8988T (cell line): ENCODE measurements around the gene AANAT.

Experiments
- DNase-seq: peaks from one replicate; pipeline ENCODE4 v3.0.0; 2011

The AANAT gene

GRCh38 chr17:76442341-76443338 lies 24.8 kb upstream of the AANAT start:
- no peak for DNase-seq

DNA sequence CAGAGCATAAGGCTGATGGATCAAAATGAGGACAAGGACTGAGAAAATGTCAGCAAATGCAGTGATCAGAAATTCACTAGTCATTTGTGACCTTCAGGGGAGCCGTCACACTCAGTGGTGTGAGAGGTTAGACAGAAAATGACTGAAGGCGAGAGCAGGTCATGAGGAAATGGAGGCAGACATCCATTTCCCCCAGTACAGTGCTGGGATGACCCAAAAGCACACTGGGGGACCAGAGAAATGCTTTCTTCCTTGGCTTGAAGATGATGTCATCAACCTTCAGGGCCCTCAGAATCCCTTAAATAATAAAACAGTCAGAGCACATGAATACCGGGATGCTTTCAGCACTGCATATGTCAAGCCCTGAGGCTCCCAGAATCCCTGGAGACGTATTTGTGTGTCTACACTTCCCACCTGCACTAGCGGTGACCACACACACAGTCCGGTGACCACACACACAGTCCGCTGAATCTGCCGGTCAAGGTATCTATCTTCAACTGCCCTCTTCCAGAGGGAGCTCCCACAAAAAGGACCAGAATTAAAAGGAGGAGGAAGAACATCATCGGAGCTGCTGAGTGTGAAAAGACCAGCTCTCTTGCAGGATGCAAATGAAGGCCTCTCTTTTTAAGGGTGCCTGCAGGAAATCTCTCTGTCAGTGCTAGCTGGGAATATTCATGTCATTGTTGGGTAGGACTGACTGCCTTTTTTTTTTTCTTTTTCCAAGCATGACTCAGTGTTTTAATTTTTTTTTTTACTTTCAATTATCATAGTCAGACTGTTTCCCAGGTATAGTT lies 22.7 kb upstream of the AANAT start:
- DNase-seq: no peak

DNA sequence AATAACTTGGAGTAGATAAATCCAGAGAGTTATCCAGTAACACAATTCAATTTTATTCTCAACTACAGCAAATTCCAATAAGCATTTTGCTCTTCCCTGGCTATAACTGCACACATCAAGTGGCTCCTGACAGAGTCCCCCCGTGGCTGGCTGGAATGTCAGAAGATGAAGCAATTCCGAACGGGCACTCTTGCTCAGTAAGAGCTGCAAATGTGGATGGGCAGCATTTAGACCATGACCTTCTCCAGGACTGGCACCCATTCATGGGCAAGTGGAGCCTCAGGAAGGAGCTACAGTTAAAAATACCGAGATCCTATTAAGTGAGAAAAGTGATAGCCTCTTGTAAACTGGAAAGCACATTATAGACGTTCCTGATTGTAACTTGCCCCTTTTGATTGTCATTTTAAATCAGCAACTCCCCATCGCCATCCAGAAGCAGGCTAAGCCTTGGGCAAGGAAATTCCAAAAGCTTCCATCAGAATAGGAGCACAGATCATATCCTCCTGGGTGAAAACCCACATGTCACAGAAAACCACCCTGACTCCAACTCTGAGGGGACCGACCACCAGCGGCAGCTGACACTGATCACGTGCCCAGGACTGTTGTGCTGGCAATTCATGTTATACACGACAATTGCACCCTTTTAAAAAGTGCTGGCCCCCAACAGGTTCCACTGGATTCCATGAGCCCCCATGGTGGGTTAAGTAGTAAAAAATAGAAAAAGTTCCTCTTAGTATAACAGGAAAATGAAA lies 21.5 kb upstream of the AANAT start:
- DNase-seq: no peak

- no peak for DNase-seq
Measured at GRCh38 chr17:76446449-76447231, 20.8 kb upstream of the AANAT start.

GRCh38 chr17:76447931-76448652 lies 19.3 kb upstream of the AANAT start:
- DNase-seq: no peak

DNA sequence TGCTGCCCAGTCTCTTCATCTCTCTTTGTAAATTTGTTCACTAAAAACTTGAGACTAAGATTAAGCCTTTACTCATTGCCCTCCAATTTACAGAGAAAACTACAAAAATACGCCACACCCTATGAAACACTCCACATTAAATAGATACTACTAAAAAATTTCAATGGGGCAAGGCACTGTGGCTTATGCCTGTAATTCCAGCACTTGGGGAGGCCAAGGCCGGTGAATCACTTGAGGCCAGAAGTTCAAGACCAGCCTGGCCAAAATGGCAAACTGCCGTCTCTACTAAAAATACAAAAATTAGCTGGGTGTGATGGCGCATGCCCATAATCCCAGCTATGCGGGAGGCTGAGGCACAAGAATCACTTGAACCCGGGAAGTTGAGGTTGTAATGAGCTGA lies 18.3 kb upstream of the AANAT start:
- no peak for DNase-seq

DNA sequence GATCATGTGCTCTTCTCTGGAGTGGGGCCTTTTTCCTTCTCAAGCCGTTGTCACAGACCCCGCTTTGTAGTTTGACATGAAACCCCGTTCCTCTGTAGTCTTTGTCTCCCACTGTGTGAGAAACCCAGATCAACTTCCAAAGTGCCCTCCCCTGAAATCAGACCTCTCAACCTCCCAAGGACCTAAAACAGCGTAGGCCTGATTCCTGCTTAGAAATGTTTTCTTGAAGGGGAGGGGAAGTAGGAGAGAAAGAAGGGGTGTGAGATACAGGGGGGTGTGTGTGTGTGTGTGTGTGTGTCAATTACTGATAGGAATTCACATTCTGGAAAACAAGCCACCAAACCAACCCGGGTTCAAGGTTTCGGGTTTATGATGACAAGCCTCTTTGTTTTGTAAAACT lies 15.9 kb upstream of the AANAT start:
- DNase-seq: no peak

GRCh38 chr17:76452127-76452659 lies 15.2 kb upstream of the AANAT start:
- no peak for DNase-seq

DNA sequence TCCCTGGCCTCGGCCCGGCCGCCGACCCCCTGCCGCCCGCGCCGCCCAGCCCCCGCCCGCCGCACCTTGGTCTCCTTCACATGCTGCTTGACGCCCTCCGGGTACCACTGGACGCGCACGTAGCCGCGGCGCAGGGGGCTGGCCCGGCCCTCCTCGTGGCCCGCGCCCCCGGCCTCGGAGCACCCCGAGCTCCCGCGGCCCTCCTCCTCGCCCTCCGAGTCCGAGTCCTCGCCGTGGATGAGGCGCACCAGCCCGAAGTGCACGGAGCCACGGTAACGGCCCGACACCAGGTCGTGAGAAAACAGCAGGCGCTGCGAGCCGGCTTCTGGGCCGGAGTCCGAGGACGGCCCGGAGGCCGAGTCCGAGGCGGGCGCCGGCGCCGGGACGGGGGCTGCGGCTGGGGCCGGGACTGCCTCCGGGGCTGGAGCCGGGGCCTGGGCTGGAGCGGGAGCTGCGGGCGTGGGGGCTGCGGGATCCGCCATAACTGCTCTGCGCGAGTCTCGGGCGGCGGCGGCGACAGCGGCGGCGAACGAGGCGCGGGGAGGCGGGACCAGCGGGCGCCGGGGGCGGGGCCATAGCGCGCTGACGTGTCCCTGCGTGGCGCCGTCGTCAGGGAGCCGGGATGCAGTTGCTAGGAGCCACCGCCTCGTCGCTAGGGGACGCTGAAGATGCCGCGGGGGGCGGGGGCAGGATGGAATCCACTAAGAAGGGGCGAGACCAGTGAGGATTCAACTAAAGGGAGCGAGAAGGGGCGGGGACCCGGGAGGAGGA lies 14.6 kb upstream of the AANAT start, which contains the start of gene UBE2O:
UBE2O (minus strand) TSS at position 493 of the 771 bp plus-strand sequence; CDS start at position 482, 11 bp downstream.
- DNase-seq: peak; percentile 75

GRCh38 chr17:76453431-76453743 lies 14.0 kb upstream of the AANAT start:
- no peak for DNase-seq

GRCh38 chr17:76458580-76459490 lies 8.6 kb upstream of the AANAT start:
- DNase-seq: peak; percentile 63

DNA sequence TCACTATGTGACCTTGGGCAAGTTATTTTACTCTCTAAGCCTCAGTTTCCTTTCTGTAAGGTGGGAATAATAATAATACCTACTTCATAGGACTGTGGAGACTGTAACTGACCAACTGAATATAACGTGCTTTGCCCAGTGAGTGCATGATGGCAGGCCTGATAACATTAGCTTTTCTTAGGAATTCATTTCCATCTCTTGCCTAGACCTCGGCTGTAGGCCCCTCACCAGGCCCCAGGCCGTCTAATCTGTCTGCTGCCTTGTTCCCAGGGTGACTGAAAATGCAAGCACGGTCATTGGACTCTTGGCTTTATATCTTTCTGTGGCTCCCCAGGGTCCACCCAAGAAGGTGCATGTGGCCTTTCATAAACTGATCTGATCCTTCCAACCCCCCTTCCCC lies 7.7 kb upstream of the AANAT start:
- DNase-seq: no peak

- no peak for DNase-seq
Measured at GRCh38 chr17:76461765-76462555, 5.4 kb upstream of the AANAT start.

DNA sequence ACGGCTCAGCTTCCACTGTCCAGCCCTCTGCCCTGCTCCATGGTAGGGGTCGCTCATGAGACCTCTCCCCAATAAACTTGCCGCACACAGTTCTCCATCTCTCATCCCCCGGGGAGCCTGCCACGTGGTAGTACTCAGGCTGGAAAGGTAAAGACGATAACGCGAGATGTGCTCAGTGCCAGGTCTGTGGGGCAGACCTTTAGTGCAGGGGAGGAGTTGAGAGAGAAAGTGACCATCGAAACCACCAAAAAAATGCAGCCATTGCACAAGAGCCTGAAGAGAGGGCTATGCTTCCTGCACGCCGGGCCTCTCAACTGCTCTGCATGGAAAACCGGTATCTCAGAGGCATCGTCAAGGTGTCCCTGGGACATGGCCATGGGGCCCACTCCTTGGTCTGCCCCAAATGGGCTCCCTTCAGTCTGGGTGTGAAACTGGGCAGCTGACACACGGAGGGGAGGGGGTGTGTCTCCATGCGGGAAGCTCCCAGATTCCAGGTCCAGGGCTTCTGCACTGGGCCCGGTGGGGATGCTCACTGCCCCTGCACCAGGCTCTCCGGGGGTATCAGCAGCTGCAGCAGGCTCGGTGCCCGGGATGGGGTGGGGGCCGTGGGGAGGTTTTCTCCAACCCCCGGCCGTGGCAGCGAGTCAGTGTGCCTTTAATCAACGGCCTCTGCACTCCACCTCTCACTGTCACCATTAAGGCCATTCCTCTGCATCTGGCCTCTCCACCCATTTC lies 4.7 kb upstream of the AANAT start:
- DNase-seq: no peak

DNA sequence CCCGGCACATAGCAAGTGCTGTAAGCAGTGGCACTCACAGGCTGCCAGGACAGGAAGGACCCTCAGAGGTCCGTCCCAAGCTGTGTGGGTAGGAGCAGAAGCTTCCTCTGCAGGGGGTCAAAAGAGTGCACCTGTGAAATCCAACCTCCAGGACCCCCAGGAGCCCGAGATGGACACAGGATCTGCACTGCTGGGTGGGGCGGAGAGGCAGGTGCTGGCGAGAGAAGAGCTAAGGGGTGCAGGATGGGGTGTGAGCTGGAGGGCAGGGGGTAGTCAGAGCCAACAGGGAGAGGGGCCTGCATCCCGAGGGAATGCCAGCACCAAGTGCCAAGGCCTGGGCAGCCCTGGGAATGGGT lies 650 bp upstream of the AANAT start:
- DNase-seq: no peak

DNA sequence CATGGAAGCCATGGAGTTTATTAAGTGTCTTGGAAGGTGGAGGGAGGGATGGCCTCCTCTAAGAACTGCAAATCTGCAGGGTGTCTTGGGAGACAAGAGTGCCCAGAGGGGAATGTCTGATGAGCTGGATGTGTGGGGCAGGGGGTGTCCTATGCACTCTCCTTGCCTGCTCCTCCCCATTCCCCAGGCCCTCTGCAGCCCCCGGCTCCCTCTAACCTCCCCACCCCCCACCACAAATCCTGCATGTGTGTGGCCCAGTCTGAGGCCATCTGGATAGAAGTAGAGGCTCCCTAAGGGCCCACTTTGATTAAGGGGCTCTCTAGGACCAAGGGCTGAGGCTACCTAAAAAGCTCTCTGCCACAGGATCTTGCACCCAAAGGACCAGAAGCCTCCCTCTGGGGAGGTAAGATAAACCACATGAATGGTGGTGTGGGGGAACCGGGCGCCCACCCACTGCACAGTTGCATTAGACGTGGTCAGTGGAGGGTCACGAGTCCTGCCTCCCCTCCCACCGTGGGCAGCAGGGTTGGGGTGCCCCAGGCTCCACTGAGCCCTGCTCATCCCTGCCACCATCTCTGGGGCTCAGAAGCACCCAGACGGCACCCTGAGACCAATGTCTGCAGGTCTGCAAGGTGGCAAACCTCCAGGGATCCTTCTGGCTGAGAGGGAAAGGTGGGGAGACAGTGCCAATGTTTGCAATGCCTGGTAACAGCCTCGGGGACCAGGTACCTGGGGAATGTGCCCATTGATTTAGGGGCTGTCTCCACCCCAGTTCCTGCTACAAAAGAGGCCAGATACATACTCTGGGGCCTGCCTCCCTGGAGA lies 618 bp downstream of the AANAT start:
- no peak for DNase-seq

- no peak for DNase-seq
Measured at GRCh38 chr17:76468634-76469010, 1.2 kb downstream of the AANAT start.
